T-cell (primary cell): ENCODE results near the gene PPP1CB. TPM values are rescaled to one million over a fixed set of nuclear protein-coding genes. Genes with fewer than 3 reads are reported as not detected.
"Not testable (repeated sequence)": the region's sequence is repeated elsewhere in the genome, so short reads cannot be mapped to it uniquely, and the experiment has no call there.

Experiments used
- ATAC-seq, 4 experiments: fragments of 200-7000 bp in 3 of 4; fragments of 150-1000 bp in 1 of 4; cut with Tn5 transposase; replicated peaks in 1 of 4; 1 replicate in 3 of 4; 2 replicates in 1 of 4; pipeline ENCODE4 v1.10.0; 2021; ENCODE audit warnings: moderate library complexity in 3 of 4, mild to moderate bottlenecking in 2 of 4, moderate number of reproducible peaks in 1 of 4
- CTCF ChIA-PET, 2 donors: fragments of 300-600 bp; sonication (Branson Sonifier 250); formaldehyde crosslinking; loops; one replicate each; lab custom pipeline; 2022; ENCODE audit warnings: antibody characterized with exemption in 2 of 2; lab: Charles Lee
- POLR2A ChIA-PET, 2 donors: fragments of 300-600 bp; sonication (Branson Sonifier 250); formaldehyde crosslinking; loops; one replicate each; lab custom pipeline; 2022; ENCODE audit warnings: antibody characterized with exemption in 2 of 2; lab: Charles Lee
- DNase-seq, 35 experiments: peaks; one replicate each; pipeline versions ENCODE4 v3.0.0 to v3.0.0-alpha.2; 2013 to 2023
- H3K27ac ChIP-seq: one replicate; pipeline ENCODE4 v1.5.1; 2013; ENCODE audit warnings: low read length
- H3K27me3 ChIP-seq, 2 experiments: replicated peaks in 1 of 2; 1 replicate in 1 of 2; 2 replicates in 1 of 2; pipeline versions ENCODE4 v1.6.1 to v1.7.0; 2013; ENCODE audit warnings: low read length in 1 of 2, mixed read lengths in 1 of 2; ENCODE audit not compliant: control insufficient read depth in 2 of 2, insufficient read depth in 2 of 2; ENCODE audit errors: extremely low read depth in 1 of 2
- H3K36me3 ChIP-seq, 2 donors: 1 replicate in 1 of 2; 2 replicates in 1 of 2; pipeline versions ENCODE4 v1.6.1 to v1.7.0; 2013; ENCODE audit warnings: low read length in 1 of 2; ENCODE audit not compliant: control insufficient read depth in 2 of 2, insufficient read depth in 1 of 2; ENCODE audit errors: extremely low read depth in 1 of 2
- H3K4me1 ChIP-seq, 2 experiments: 1 replicate in 1 of 2; 2 replicates in 1 of 2; pipeline versions ENCODE4 v1.6.1 to v1.7.0; 2013; ENCODE audit warnings: low read length in 2 of 2, mixed read lengths in 1 of 2; ENCODE audit not compliant: insufficient read depth in 2 of 2, control insufficient read depth in 1 of 2; ENCODE audit errors: extremely low read depth in 1 of 2
- H3K4me3 ChIP-seq, 2 donors: 1 replicate in 1 of 2; 2 replicates in 1 of 2; pipeline versions ENCODE4 v1.5.1 to v1.7.0; 2013; ENCODE audit warnings: mild to moderate bottlenecking in 2 of 2, low read length in 1 of 2, moderate library complexity in 1 of 2; ENCODE audit not compliant: control insufficient read depth in 1 of 2; ENCODE audit errors: extremely low read depth in 1 of 2
- H3K9me3 ChIP-seq: 2 replicates; pipeline ENCODE4 v1.7.0; 2013
- H3K27ac Mint-ChIP-seq, 2 donors: one replicate each; pipeline ENCODE4 v1.8.0; 2020 to 2021; ENCODE audit warnings: mild to moderate bottlenecking in 2 of 2, mixed read lengths in 2 of 2
- H3K27me3 Mint-ChIP-seq, 2 donors: one replicate each; pipeline ENCODE4 v1.8.0; 2021 to 2022; ENCODE audit warnings: mixed read lengths in 2 of 2
- H3K36me3 Mint-ChIP-seq: one replicate; pipeline ENCODE4 v1.8.0; 2021; ENCODE audit warnings: mixed read lengths
- H3K4me1 Mint-ChIP-seq, 3 donors: one replicate each; pipeline ENCODE4 v1.8.0; 2020 to 2022; ENCODE audit warnings: mixed read lengths in 3 of 3, mild to moderate bottlenecking in 1 of 3
- H3K4me3 Mint-ChIP-seq, 3 donors: one replicate each; pipeline ENCODE4 v1.8.0; 2020 to 2022; ENCODE audit warnings: mild to moderate bottlenecking in 3 of 3, mixed read lengths in 3 of 3, moderate library complexity in 3 of 3
- H3K9me3 Mint-ChIP-seq, 3 donors: one replicate each; pipeline ENCODE4 v1.8.0; 2020 to 2022; ENCODE audit warnings: mixed read lengths in 3 of 3
- WGBS: methylation state at CpG from one replicate; pipeline ENCODE4 v1.1.5; 2013; ENCODE audit warnings: missing lambda C conversion rate; ENCODE audit not compliant: insufficient coverage; 5-methylcytosine and 5-hydroxymethylcytosine counted together
- total RNA-seq, 35 experiments: library from RNA in 6 of 35; stranded (reverse) in 6 of 35; fragments of 120-200 nt in 1 of 35; gene quantifications; one replicate each; pipeline versions ENCODE4 v1.2.1 to v1.2.4 and lab custom pipeline; 2013 to 2026

PPP1CB gene
- total RNA-seq, 5 donors from 2014 or later (not counting 1 experiment from before 2014, with no cell fraction given) = 182 to 233 (median 190) TPM

DNA sequence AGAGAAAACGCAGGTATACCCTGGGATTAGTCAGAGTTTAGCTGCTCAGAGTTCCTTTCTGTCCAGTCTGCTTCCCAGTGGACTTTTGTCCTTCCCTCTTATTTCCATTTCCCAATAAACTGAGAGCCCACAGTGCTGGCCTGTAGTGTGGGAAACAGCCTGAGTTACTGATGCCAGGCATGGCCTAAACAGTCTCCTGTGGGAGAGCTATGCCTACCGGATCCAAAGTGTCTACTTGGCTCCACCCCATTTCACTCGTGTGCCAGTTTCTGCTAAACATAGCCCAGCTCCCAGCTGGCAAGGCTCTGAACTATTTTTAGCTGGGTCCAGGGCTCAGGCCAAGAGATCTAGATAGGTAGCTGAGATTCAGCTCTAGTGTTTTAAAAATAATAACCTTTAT, 15.6 kb upstream of the PPP1CB start:
- ATAC-seq = no peak
- Mint-ChIP-seq H3K9me3 (peaks cover 0 to 5% (median 4%) of the 10 kb centered on the region in 3 donors), H3K4me3 (no peak overlapping the region), H3K27me3 (peaks cover 2 to 5% of the 10 kb centered on the region in 2 donors), H3K27ac (no peak overlapping the region), H3K4me1 (peaks cover 0 to 3% (median 2%) of the 10 kb centered on the region in 3 donors), H3K36me3 (peaks cover 5% of the 10 kb centered on the region)
- H3K27me3 ChIP-seq = peaks cover 0 to 6% of the 10 kb centered on the region in 2 experiments
- ChIA-PET CTCF (no interaction called here), POLR2A (no interaction called here)
- WGBS = 60% methylated on average over 1 of the region's 3 CpGs
- no peaks in the 10 kb centered on the region for H3K4me1 ChIP-seq
- no peak overlapping the region for H3K4me3 ChIP-seq
- no peak for DNase-seq
- H3K9me3 ChIP-seq = no peaks in the 10 kb centered on the region
- no peak overlapping the region for H3K27ac ChIP-seq
- H3K36me3 ChIP-seq = no peaks in the 10 kb centered on the region

- Histone ChIP-seq H3K9me3 (no peaks in the 10 kb centered on the region), H3K27ac (no peak overlapping the region), H3K36me3 (no peaks in the 10 kb centered on the region), H3K27me3 (peaks cover 0 to 6% of the 10 kb centered on the region in 2 experiments), H3K4me3 (no peak overlapping the region), H3K4me1 (no peaks in the 10 kb centered on the region)
- no CpG with 5 or more reads among the region's 1 CpG for WGBS
- no peak for DNase-seq
- Mint-ChIP-seq H3K9me3 (peaks cover 0 to 5% (median 4%) of the 10 kb centered on the region in 3 donors), H3K4me1 (no peaks in the 10 kb centered on the region), H3K27me3 (peaks cover 2 to 7% of the 10 kb centered on the region in 2 donors), H3K36me3 (peaks cover 5% of the 10 kb centered on the region), H3K27ac (no peak overlapping the region), H3K4me3 (no peak overlapping the region)
- ATAC-seq = no peak
- CTCF ChIA-PET = no interaction called here
- POLR2A ChIA-PET = interaction anchor here in 1 of 2 donors (1.1 kb wide), 1 partner anchor 10 kb away, joined by 3 read pairs; no protein-coding TSS in a partner anchor
Measured at GRCh38 chr2:28737655-28738054, 14.0 kb upstream of the PPP1CB start.

DNA sequence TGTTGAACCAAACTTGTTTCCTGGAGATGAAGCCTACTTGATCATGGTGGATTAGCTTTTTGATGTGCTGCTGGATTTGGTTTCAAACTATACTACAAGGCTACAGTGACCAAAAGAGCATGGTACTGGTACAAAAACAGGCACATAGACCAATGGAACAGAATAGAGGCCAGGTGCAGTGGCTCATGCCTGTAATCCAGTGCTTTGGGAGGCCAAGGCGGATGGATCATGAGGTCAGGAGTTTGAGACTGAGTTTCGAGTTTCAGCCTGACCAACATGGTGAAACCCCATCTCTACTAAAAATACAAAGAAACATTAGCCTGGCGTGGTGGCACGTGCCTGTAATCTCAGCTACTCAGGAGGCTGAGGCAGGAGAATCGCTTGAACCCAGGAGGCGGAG, 9.0 kb upstream of the PPP1CB start:
- DNase-seq, H3K4me1 ChIP-seq, H3K27me3 Mint-ChIP-seq, H3K27me3 ChIP-seq, H3K9me3 Mint-ChIP-seq, H3K27ac ChIP-seq, H3K36me3 ChIP-seq, CTCF ChIA-PET, H3K27ac Mint-ChIP-seq, H3K4me3 ChIP-seq, POLR2A ChIA-PET, H3K4me3 Mint-ChIP-seq, ATAC-seq, H3K9me3 ChIP-seq, H3K36me3 Mint-ChIP-seq: not testable (repeated sequence)
- no CpG with 5 or more reads among the region's 6 CpGs for WGBS
- H3K4me1 Mint-ChIP-seq = peaks cover 4 to 11% (median 6%) of the 10 kb centered on the region in 3 donors

- Mint-ChIP-seq H3K9me3 (no peaks in the 10 kb centered on the region), H3K27ac (no peak overlapping the region), H3K27me3 (peaks cover 2 to 3% of the 10 kb centered on the region in 2 donors), H3K4me1 (peaks cover 29 to 34% (median 31%) of the 10 kb centered on the region in 3 donors), H3K4me3 (no peak overlapping the region), H3K36me3 (no peaks in the 10 kb centered on the region)
- Histone ChIP-seq H3K27me3 (no peaks in the 10 kb centered on the region), H3K4me3 (no peak overlapping the region), H3K4me1 (peaks cover 10 to 15% of the 10 kb centered on the region in 2 experiments), H3K36me3 (no peaks in the 10 kb centered on the region), H3K9me3 (no peaks in the 10 kb centered on the region), H3K27ac (no peak overlapping the region)
- POLR2A ChIA-PET = interaction anchor here in 1 of 2 donors (0.6 kb wide), 1 partner anchor 15 kb away, joined by 12 read pairs; no protein-coding TSS in a partner anchor
- CTCF ChIA-PET = no interaction called here
- 71% methylated on average over 1 of the region's 2 CpGs for WGBS
- DNase-seq = no peak
- ATAC-seq = no peak
Measured at GRCh38 chr2:28745225-28745624, 6.4 kb upstream of the PPP1CB start.

- Histone ChIP-seq H3K4me1 (peaks cover 16 to 21% of the 10 kb centered on the region in 2 experiments), H3K4me3 (no peak overlapping the region), H3K27ac (no peak overlapping the region), H3K9me3 (no peaks in the 10 kb centered on the region), H3K27me3 (no peaks in the 10 kb centered on the region), H3K36me3 (no peaks in the 10 kb centered on the region)
- Mint-ChIP-seq H3K9me3 (no peaks in the 10 kb centered on the region), H3K36me3 (no peaks in the 10 kb centered on the region), H3K4me3 (no peak overlapping the region), H3K27me3 (peaks cover 0 to 3% of the 10 kb centered on the region in 2 donors), H3K27ac (no peak overlapping the region), H3K4me1 (peaks cover 35 to 41% (median 37%) of the 10 kb centered on the region in 3 donors)
- WGBS = no CpG with 5 or more reads among the region's 4 CpGs
- ChIA-PET POLR2A (interaction anchor here in 1 of 2 donors (0.6 kb wide), 1 partner anchor 1522 kb away, joined by 3 read pairs; no protein-coding TSS in a partner anchor), CTCF (interaction anchor here (1.2 to 1.6 kb wide), 2 partner anchors 9 to 152 kb away, joined by 4 read pairs; no protein-coding TSS in a partner anchor)
- DNase-seq (no peak), ATAC-seq (no peak)
Measured at GRCh38 chr2:28745876-28746275, 5.8 kb upstream of the PPP1CB start.

GRCh38 chr2:28746429-28747111, 5.1 kb upstream of the PPP1CB start:
- Mint-ChIP-seq H3K4me3 (no peak overlapping the region), H3K27ac (peak overlapping the region in 1 of 2 donors; percentile 28), H3K36me3 (no peaks in the 10 kb centered on the region), H3K4me1 (peaks cover 36 to 42% (median 38%) of the 10 kb centered on the region in 3 donors), H3K9me3 (no peaks in the 10 kb centered on the region), H3K27me3 (no peaks in the 10 kb centered on the region)
- H3K4me1 ChIP-seq = peaks cover 17 to 22% of the 10 kb centered on the region in 2 experiments
- DNase-seq (no peak), ATAC-seq (no peak)
- H3K27me3 ChIP-seq = no peaks in the 10 kb centered on the region
- POLR2A ChIA-PET = no interaction called here
- H3K4me3 ChIP-seq = no peak overlapping the region
- no peak overlapping the region for H3K27ac ChIP-seq
- H3K36me3 ChIP-seq = no peaks in the 10 kb centered on the region
- WGBS = no CpG with 5 or more reads among the region's 3 CpGs
- CTCF ChIA-PET = interaction anchor here (0.6 to 2.7 kb wide), 4 partner anchors 8 to 153 kb away, joined by 3 to 13 read pairs (median 4); no protein-coding TSS in a partner anchor
- H3K9me3 ChIP-seq = no peaks in the 10 kb centered on the region
